Fibroblast of mammary gland (primary cell): ENCODE data around the gene SPRED2.

Experiments used
- DNase-seq: peaks from one replicate; pipeline ENCODE4 v3.0.0-alpha.2; 2010; ENCODE audit warnings: low read depth
- H3K4me3 ChIP-seq: 2 replicates; pipeline ENCODE4 v1.5.1; 2011; ENCODE audit warnings: low read depth, mild to moderate bottlenecking, low read length, moderate library complexity; ENCODE audit not compliant: control insufficient read depth
- CTCF ChIP-seq: conservative IDR thresholded peaks from 2 replicates; pipeline ENCODE4 v1.5.1; 2011; ENCODE audit warnings: low read depth, low read length, inconsistent platforms; ENCODE audit not compliant: control insufficient read depth, insufficient read depth

SPRED2 gene

GRCh38 chr2:65314801-65315441 lies 117.5 kb downstream of the SPRED2 start:
- no peak overlapping the region for H3K4me3 ChIP-seq
- no peak for DNase-seq
- no peak for TF ChIP-seq CTCF

- DNase-seq, result no peak
- TF ChIP-seq CTCF, result no peak
- H3K4me3 ChIP-seq, result no peak overlapping the region
Measured at GRCh38 chr2:65313954-65314256, 118.5 kb downstream of the SPRED2 start.

- H3K4me3 ChIP-seq, result no peak overlapping the region
- DNase-seq, result no peak
- TF ChIP-seq CTCF, result no peak
Measured at GRCh38 chr2:65313126-65313953, 119.1 kb downstream of the SPRED2 start.

- DNase-seq, result no peak
- no peak overlapping the region for H3K4me3 ChIP-seq
- no peak for TF ChIP-seq CTCF
Measured at GRCh38 chr2:65311596-65311995, 120.8 kb downstream of the SPRED2 start.

GRCh38 chr2:65311049-65311448 lies 121.3 kb downstream of the SPRED2 start:
- no peak for DNase-seq
- no peak for TF ChIP-seq CTCF
- H3K4me3 ChIP-seq, result no peak overlapping the region

- DNase-seq, result no peak
Measured at GRCh38 chr2:65309699-65310098, 122.7 kb downstream of the SPRED2 start.

More at GRCh38 chr2:65309699-65310098, 122.7 kb downstream of the SPRED2 start:
- TF ChIP-seq CTCF, result no peak
- H3K4me3 ChIP-seq, result no peak overlapping the region
